ENCODE data around the gene ARHGAP15.

ARHGAP15 gene

DNA sequence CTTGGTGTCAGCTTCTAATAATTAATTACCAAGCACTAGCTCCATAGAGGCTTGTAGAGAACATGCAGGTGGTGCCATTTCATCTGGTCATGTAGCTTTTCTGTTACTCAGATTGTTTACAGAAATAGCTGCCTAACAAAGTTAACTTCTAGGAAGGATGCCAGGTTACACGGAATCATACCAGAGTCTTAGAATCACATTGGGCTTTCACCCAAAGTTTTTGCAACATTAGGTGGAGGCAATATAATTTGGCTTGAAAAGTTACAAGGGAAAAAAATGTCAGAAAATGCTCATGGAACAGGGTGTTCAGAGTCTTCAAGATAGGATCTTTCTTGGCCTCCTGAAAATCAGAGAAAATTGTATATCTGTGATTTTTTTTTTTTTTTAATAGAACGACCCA, 135.6 kb downstream of the ARHGAP15 start:
- no peak overlapping the region for H3K23ac ChIP-seq (ENCODE audit: low read length)
- H4K91ac ChIP-seq (ENCODE audit: low read depth, low read length): no peak overlapping the region
- H4K12ac ChIP-seq (ENCODE audit: low read depth, low read length): no peak overlapping the region
- no peaks in the 10 kb centered on the region for H3K9me3 ChIP-seq (ENCODE audit: insufficient read depth, low read depth, low read length)
- H2BK12ac ChIP-seq (ENCODE audit: low read length): no peak overlapping the region
- no peaks in the 10 kb centered on the region for H3K79me2 ChIP-seq (ENCODE audit: control insufficient read depth, insufficient read depth, low read length, poor library complexity)
- H3K4me3 ChIP-seq (ENCODE audit: low read depth, low read length): no peak overlapping the region
- H3K14ac ChIP-seq (ENCODE audit: low read length): no peak overlapping the region
- whole genome bisulfite sequencing (ENCODE audit: extremely low coverage, insufficient coverage, insufficient read length): no CpG with 5 or more reads among the region's 2 CpGs
- H3K79me1 ChIP-seq (ENCODE audit: low read length): no peaks in the 10 kb centered on the region
- H3K4me2 ChIP-seq (ENCODE audit: low read length): no peak overlapping the region
- no peak overlapping the region for H2AK5ac ChIP-seq (ENCODE audit: low read length)
- no peak overlapping the region for H3K27ac ChIP-seq (ENCODE audit: low read depth, low read length)
- no peak overlapping the region for H2BK5ac ChIP-seq (ENCODE audit: low read depth, low read length, poor library complexity)
- no peak overlapping the region for H3K9ac ChIP-seq (ENCODE audit: low read length)
- H3K18ac ChIP-seq (ENCODE audit: low read length): no peak overlapping the region
- no peaks in the 10 kb centered on the region for H3K36me3 ChIP-seq (ENCODE audit: control insufficient read depth in 1 of 2, insufficient read depth in 2 of 2, low read length in 2 of 2)
- H2BK120ac ChIP-seq (ENCODE audit: insufficient read depth, low read length, poor library complexity): no peak overlapping the region
- H3K4me1 ChIP-seq (ENCODE audit: control insufficient read depth in 1 of 2, insufficient read depth in 2 of 2, low read length in 2 of 2): no peaks in the 10 kb centered on the region
- no peak overlapping the region for H4K8ac ChIP-seq (ENCODE audit: low read depth, low read length)
- no peak for DNase-seq
- H3K4ac ChIP-seq (ENCODE audit: low read depth, low read length): no peak overlapping the region
- H2AFZ ChIP-seq (ENCODE audit: insufficient read depth, low read length, poor library complexity): no peak overlapping the region
- H3K27me3 ChIP-seq (ENCODE audit: insufficient read depth, low read length): no peaks in the 10 kb centered on the region

DNA sequence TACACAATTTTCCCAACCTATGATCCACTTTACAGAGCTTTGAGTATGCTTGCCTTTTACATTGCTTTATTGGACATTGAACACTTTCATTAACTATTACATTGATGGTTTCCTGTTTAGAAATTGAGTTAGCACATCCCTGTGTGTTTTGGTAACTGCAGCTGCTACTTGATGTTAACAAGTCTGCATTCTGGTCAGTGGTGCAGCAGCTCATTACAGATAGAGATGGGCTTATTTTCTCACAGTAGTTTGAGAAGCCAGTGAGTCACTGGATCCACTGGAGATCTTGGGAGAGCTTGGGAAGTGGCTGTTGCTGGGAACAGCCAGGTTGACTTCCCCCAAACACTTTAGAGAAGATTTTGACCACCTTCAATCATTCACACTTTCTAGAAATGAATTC, 150.5 kb downstream of the ARHGAP15 start:
- H3K9ac ChIP-seq (ENCODE audit: low read length): no peak overlapping the region
- no peaks in the 10 kb centered on the region for H3K4me1 ChIP-seq (ENCODE audit: control insufficient read depth in 1 of 2, insufficient read depth in 2 of 2, low read length in 2 of 2)
- no peak overlapping the region for H3K23ac ChIP-seq (ENCODE audit: low read length)
- H4K12ac ChIP-seq (ENCODE audit: low read depth, low read length): no peak overlapping the region
- H3K79me1 ChIP-seq (ENCODE audit: low read length): no peaks in the 10 kb centered on the region
- H2AFZ ChIP-seq (ENCODE audit: insufficient read depth, low read length, poor library complexity): no peak overlapping the region
- H3K9me3 ChIP-seq (ENCODE audit: insufficient read depth, low read depth, low read length): no peaks in the 10 kb centered on the region
- H3K18ac ChIP-seq (ENCODE audit: low read length): no peak overlapping the region
- no peak overlapping the region for H4K91ac ChIP-seq (ENCODE audit: low read depth, low read length)
- no peak overlapping the region for H3K14ac ChIP-seq (ENCODE audit: low read length)
- no peak overlapping the region for H3K4me3 ChIP-seq (ENCODE audit: low read depth, low read length)
- no peak overlapping the region for H2BK12ac ChIP-seq (ENCODE audit: low read length)
- H3K79me2 ChIP-seq (ENCODE audit: control insufficient read depth, insufficient read depth, low read length, poor library complexity): no peaks in the 10 kb centered on the region
- no peak overlapping the region for H4K8ac ChIP-seq (ENCODE audit: low read depth, low read length)
- no peak overlapping the region for H3K4me2 ChIP-seq (ENCODE audit: low read length)
- no peak for DNase-seq
- no peaks in the 10 kb centered on the region for H3K27me3 ChIP-seq (ENCODE audit: insufficient read depth, low read length)
- no peak overlapping the region for H2AK5ac ChIP-seq (ENCODE audit: low read length)
- no peak overlapping the region for H3K27ac ChIP-seq (ENCODE audit: low read depth, low read length)
- H2BK5ac ChIP-seq (ENCODE audit: low read depth, low read length, poor library complexity): no peak overlapping the region
- H3K4ac ChIP-seq (ENCODE audit: low read depth, low read length): no peak overlapping the region
- no peaks in the 10 kb centered on the region for H3K36me3 ChIP-seq (ENCODE audit: control insufficient read depth in 1 of 2, insufficient read depth in 2 of 2, low read length in 2 of 2)
- no peak overlapping the region for H2BK120ac ChIP-seq (ENCODE audit: insufficient read depth, low read length, poor library complexity)

DNA sequence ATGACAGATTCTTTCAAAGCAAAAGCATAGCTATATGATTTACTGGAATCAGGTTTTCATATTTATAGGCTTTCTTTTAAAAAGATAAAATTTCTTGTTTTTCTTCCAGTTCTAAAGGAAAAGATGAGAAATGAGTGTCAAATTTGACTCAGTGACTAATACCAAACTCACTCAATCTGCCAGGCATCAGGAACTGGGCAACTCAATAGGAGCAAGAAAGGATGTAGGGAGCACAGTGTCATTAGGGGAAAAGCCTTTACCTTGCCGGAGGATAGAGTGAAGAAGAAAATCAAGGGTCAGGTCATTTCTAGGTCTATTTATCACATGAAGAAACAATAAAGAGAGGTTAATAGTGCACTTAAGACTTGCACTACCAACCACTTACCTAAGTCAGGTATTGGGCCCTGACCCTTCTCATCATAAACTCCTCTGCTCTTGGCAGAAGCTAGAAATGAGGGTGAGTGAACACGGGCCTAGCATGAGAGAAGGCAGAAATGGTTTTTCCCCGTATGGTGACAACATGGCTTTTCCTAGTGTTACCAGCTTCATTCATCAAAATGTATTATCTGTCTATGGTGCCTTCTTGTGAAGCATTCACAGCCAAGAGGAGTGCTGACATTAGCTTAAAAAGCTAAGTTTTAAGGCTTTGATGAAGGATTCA, 151.0 kb downstream of the ARHGAP15 start:
- H2AFZ ChIP-seq (ENCODE audit: insufficient read depth, low read length, poor library complexity): no peak overlapping the region
- H3K23ac ChIP-seq (ENCODE audit: low read length): no peak overlapping the region
- no peak overlapping the region for H3K9ac ChIP-seq (ENCODE audit: low read length)
- DNase-seq: no peak
- H4K12ac ChIP-seq (ENCODE audit: low read depth, low read length): no peak overlapping the region
- H3K79me2 ChIP-seq (ENCODE audit: control insufficient read depth, insufficient read depth, low read length, poor library complexity): no peaks in the 10 kb centered on the region
- no peak overlapping the region for H4K91ac ChIP-seq (ENCODE audit: low read depth, low read length)
- no peak overlapping the region for H3K4me2 ChIP-seq (ENCODE audit: low read length)
- no peak overlapping the region for H3K4ac ChIP-seq (ENCODE audit: low read depth, low read length)
- H2AK5ac ChIP-seq (ENCODE audit: low read length): no peak overlapping the region
- H3K4me1 ChIP-seq (ENCODE audit: control insufficient read depth in 1 of 2, insufficient read depth in 2 of 2, low read length in 2 of 2): no peaks in the 10 kb centered on the region
- H4K8ac ChIP-seq (ENCODE audit: low read depth, low read length): no peak overlapping the region
- H3K18ac ChIP-seq (ENCODE audit: low read length): no peak overlapping the region
- no peak overlapping the region for H2BK12ac ChIP-seq (ENCODE audit: low read length)
- H3K9me3 ChIP-seq (ENCODE audit: insufficient read depth, low read depth, low read length): no peaks in the 10 kb centered on the region
- no peak overlapping the region for H2BK5ac ChIP-seq (ENCODE audit: low read depth, low read length, poor library complexity)
- no CpG with 5 or more reads among the region's 3 CpGs for WGBS (ENCODE audit: extremely low coverage, insufficient coverage, insufficient read length)
- no peak overlapping the region for H3K27ac ChIP-seq (ENCODE audit: low read depth, low read length)
- H3K36me3 ChIP-seq (ENCODE audit: control insufficient read depth in 1 of 2, insufficient read depth in 2 of 2, low read length in 2 of 2): no peaks in the 10 kb centered on the region
- H3K27me3 ChIP-seq (ENCODE audit: insufficient read depth, low read length): no peaks in the 10 kb centered on the region
- H3K79me1 ChIP-seq (ENCODE audit: low read length): no peaks in the 10 kb centered on the region
- no peak overlapping the region for H3K4me3 ChIP-seq (ENCODE audit: low read depth, low read length)
- H2BK120ac ChIP-seq (ENCODE audit: insufficient read depth, low read length, poor library complexity): no peak overlapping the region
- H3K14ac ChIP-seq (ENCODE audit: low read length): no peak overlapping the region

DNA sequence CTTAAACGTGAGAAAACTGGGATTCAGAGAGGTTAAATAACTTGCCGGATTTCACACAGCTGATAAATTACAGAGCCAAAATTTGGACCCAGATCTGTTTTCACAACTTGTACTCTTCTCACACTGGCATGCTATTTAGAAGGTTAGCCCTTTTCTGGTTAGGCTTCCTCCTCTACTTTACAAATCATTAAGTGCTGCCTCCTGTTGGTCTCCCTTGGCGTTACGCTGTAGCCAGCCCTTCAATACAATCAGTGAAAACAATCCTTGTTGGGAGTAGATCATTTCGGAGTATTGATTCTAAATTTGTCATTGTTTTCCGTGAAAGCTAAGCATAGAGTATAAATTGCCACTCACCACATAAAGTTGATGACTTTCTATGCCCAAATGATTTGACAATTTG, 153.5 kb downstream of the ARHGAP15 start:
- H3K9me3 ChIP-seq (ENCODE audit: insufficient read depth, low read depth, low read length): no peaks in the 10 kb centered on the region
- no peaks in the 10 kb centered on the region for H3K27me3 ChIP-seq (ENCODE audit: insufficient read depth, low read length)
- no peak overlapping the region for H2AK5ac ChIP-seq (ENCODE audit: low read length)
- no peaks in the 10 kb centered on the region for H3K79me2 ChIP-seq (ENCODE audit: control insufficient read depth, insufficient read depth, low read length, poor library complexity)
- H3K4me2 ChIP-seq (ENCODE audit: low read length): no peak overlapping the region
- H2BK12ac ChIP-seq (ENCODE audit: low read length): no peak overlapping the region
- no peak overlapping the region for H2BK120ac ChIP-seq (ENCODE audit: insufficient read depth, low read length, poor library complexity)
- H3K14ac ChIP-seq (ENCODE audit: low read length): no peak overlapping the region
- no peak overlapping the region for H3K23ac ChIP-seq (ENCODE audit: low read length)
- H3K4me1 ChIP-seq (ENCODE audit: control insufficient read depth in 1 of 2, insufficient read depth in 2 of 2, low read length in 2 of 2): no peaks in the 10 kb centered on the region
- DNase-seq: no peak
- H4K12ac ChIP-seq (ENCODE audit: low read depth, low read length): no peak overlapping the region
- H4K91ac ChIP-seq (ENCODE audit: low read depth, low read length): no peak overlapping the region
- H3K27ac ChIP-seq (ENCODE audit: low read depth, low read length): no peak overlapping the region
- H3K4ac ChIP-seq (ENCODE audit: low read depth, low read length): no peak overlapping the region
- no peak overlapping the region for H3K9ac ChIP-seq (ENCODE audit: low read length)
- no peak overlapping the region for H3K4me3 ChIP-seq (ENCODE audit: low read depth, low read length)
- H3K79me1 ChIP-seq (ENCODE audit: low read length): no peaks in the 10 kb centered on the region
- H2BK5ac ChIP-seq (ENCODE audit: low read depth, low read length, poor library complexity): no peak overlapping the region
- no peak overlapping the region for H3K18ac ChIP-seq (ENCODE audit: low read length)
- WGBS (ENCODE audit: extremely low coverage, insufficient coverage, insufficient read length): no CpG with 5 or more reads among the region's 6 CpGs
- no peaks in the 10 kb centered on the region for H3K36me3 ChIP-seq (ENCODE audit: control insufficient read depth in 1 of 2, insufficient read depth in 2 of 2, low read length in 2 of 2)
- no peak overlapping the region for H2AFZ ChIP-seq (ENCODE audit: insufficient read depth, low read length, poor library complexity)
- no peak overlapping the region for H4K8ac ChIP-seq (ENCODE audit: low read depth, low read length)

Data from trophoblast cell (in vitro differentiated cells and primary cell).